Uterus (tissue), 4 donors: ENCODE results near the gene ZDHHC11B. TPM values are rescaled to one million over a fixed set of nuclear protein-coding genes. Genes with fewer than 3 reads are reported as not detected.
"Not testable (repeated sequence)": the region's sequence is repeated elsewhere in the genome, so short reads cannot be mapped to it uniquely, and the experiment has no call there.

Source experiments
- DNase-seq, 2 donors: peaks; one replicate each; pipeline ENCODE4 v3.0.0-alpha.2; 2019 to 2020
- H3K27ac ChIP-seq, 2 donors: fragments of 200-600 bp; sonication (generic); 1 replicate in 1 of 2; 2 replicates in 1 of 2; pipeline ENCODE4 v1.5.1; 2016 to 2018
- H3K27me3 ChIP-seq, 2 donors: fragments of 200-600 bp; sonication (generic); one replicate each; pipeline ENCODE4 v1.5.1; 2018 to 2019; ENCODE audit warnings: control low read depth in 1 of 2
- H3K36me3 ChIP-seq, 2 donors: fragments of 200-600 bp; sonication (generic); one replicate each; pipeline ENCODE4 v1.5.1; 2019; ENCODE audit warnings: control low read depth in 1 of 2
- H3K4me1 ChIP-seq, 2 donors: fragments of 200-600 bp; sonication (generic); one replicate each; pipeline ENCODE4 v1.5.1; 2018 to 2019; ENCODE audit warnings: control low read depth in 1 of 2
- H3K4me3 ChIP-seq, 2 donors: fragments of 200-600 bp; sonication (generic); 1 replicate in 1 of 2; 2 replicates in 1 of 2; pipeline ENCODE4 v1.5.1; 2018 to 2019; ENCODE audit warnings: mild to moderate bottlenecking in 1 of 2
- H3K9me3 ChIP-seq, 2 donors: fragments of 200-600 bp; sonication (generic); one replicate each; pipeline ENCODE4 v1.5.1; 2019; ENCODE audit warnings: control low read depth in 1 of 2
- CTCF ChIP-seq, 4 experiments: fragments of 200-600 bp in 2 of 4; fragments of 450-650 bp in 2 of 4; sonication (generic) in 2 of 4; IDR thresholded peaks; one replicate each; pipeline ENCODE4 v1.5.1; 2016 to 2019; ENCODE audit warnings: antibody characterized with exemption in 4 of 4, mild to moderate bottlenecking in 2 of 4, moderate library complexity in 1 of 4
- POLR2A ChIP-seq, 2 donors: fragments of 450-650 bp; IDR thresholded peaks; one replicate each; pipeline ENCODE4 v1.6.1; 2016; ENCODE audit warnings: antibody characterized with exemption in 2 of 2, mild to moderate bottlenecking in 1 of 2, moderate library complexity in 1 of 2
- intact Hi-C: fragments of 100-400 bp; cut with DNase I; formaldehyde crosslinking; loops from one replicate; pipeline ENCODE4 v1.15.1; 2023; ENCODE audit warnings: low total_unique reads
- total RNA-seq, 4 donors: library from RNA; depleted of rRNA in 3 of 4; stranded (reverse); fragments of >200 nt in 3 of 4; gene quantifications; one replicate each; pipeline versions ENCODE4 v1.1.0 to v1.2.4, GENCODE V29; 2014 to 2023
- donor health status: DM: yes; HTN: yes; CAD: no.

ZDHHC11B gene
- total RNA-seq, 4 donors from 2014 or later: under 0.01 to 15.1 (median 1.5) TPM

GRCh38 chr5:680836-681235, 103.7 kb downstream of the ZDHHC11B start:
- H3K36me3 ChIP-seq, intact Hi-C loops, H3K27me3 ChIP-seq, H3K4me3 ChIP-seq, H3K27ac ChIP-seq, H3K4me1 ChIP-seq, H3K9me3 ChIP-seq, DNase-seq: not testable (repeated sequence)

DNA sequence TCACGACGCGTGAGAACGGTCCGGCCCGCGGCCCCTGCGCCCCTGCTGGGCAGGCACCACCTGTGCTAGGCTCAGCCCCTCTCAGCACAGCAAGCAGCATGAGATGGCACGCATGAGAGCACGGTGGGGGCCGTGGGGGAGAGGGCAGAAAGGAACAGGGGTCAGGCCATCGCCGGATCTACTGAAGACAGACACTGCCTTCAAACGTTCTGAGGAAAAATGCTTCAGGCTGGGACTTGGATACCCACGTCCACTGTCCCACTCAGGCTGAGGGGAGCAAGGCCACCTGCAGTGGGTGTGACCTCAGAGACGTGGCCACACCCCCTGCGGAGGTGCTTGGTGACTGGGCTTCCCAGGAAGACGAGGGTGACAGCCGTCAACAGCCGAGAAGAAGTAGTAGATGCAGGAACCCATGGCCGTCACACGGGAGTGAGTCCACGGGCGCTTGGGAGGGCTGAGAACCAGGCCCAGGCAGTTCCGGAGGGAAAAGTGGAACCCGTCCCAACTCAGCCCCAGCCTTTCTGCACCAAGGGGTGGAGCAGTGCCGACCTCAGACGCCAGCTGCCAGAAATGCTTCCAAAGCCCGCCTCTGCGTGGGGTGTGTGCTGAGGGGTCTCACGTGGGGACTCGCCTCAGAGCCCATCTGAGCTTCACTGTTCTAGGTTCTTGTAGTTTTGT, 104.3 kb downstream of the ZDHHC11B start:
- DNase-seq, H3K27ac ChIP-seq, H3K4me1 ChIP-seq: not testable (repeated sequence)

DNA sequence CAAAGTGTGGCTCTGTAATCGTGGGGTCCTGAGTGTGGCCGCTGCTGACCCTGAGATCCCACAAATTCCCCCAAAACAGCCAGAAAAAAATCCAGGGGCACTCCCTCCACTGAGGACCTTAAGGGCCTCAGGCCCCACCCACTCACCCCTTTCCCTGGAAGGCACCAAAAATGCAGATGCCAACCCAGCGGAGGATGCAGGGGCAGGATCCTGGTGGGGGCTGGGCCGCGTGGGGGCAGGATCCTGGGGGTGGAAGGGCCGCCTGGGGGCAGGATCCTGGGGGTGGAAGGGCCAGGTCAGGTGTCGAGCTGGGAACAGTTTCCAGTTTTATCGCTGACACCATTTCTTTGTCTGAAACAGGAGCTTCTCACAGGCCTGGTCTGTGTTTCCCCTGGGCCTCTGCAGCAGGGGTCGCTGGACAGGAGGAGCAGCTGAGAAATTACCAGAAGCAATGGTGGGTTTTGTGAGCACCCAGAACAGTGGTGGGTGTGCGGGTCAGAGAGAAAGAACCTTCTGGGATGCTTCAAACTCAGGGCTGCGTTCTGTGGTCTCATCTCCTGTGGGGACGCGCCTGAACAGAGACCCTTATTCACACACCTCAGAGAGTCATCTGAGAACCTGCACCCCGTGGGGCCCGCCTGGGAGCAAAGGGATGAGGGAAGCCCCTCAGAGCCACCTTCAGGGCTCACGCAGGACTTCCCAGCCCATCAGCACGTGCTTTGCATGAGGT, 105.2 kb downstream of the ZDHHC11B start:
- H3K9me3 ChIP-seq, H3K27ac ChIP-seq, H3K27me3 ChIP-seq, DNase-seq, H3K4me1 ChIP-seq, H3K36me3 ChIP-seq, H3K4me3 ChIP-seq: not testable (repeated sequence)
- intact Hi-C loops: loop anchor here (10.0 kb wide), 1 partner anchor 225 kb away; no protein-coding TSS in a partner anchor

More for the DNA sequence above, 104.3 kb downstream of the ZDHHC11B start:
- intact Hi-C loops, H3K4me3 ChIP-seq, H3K27me3 ChIP-seq, H3K36me3 ChIP-seq, H3K9me3 ChIP-seq: not testable (repeated sequence)

- peaks cover 0 to 10% of the 10 kb centered on the region in 2 donors for H3K4me1 ChIP-seq
- H3K27ac ChIP-seq, H3K27me3 ChIP-seq, H3K9me3 ChIP-seq, H3K36me3 ChIP-seq, DNase-seq, H3K4me3 ChIP-seq: not testable (repeated sequence)
- intact Hi-C loops: loop anchor here (10.0 kb wide), 1 partner anchor 226 kb away; no protein-coding TSS in a partner anchor
Observed at GRCh38 chr5:678521-678920, 106.0 kb downstream of the ZDHHC11B start.

DNA sequence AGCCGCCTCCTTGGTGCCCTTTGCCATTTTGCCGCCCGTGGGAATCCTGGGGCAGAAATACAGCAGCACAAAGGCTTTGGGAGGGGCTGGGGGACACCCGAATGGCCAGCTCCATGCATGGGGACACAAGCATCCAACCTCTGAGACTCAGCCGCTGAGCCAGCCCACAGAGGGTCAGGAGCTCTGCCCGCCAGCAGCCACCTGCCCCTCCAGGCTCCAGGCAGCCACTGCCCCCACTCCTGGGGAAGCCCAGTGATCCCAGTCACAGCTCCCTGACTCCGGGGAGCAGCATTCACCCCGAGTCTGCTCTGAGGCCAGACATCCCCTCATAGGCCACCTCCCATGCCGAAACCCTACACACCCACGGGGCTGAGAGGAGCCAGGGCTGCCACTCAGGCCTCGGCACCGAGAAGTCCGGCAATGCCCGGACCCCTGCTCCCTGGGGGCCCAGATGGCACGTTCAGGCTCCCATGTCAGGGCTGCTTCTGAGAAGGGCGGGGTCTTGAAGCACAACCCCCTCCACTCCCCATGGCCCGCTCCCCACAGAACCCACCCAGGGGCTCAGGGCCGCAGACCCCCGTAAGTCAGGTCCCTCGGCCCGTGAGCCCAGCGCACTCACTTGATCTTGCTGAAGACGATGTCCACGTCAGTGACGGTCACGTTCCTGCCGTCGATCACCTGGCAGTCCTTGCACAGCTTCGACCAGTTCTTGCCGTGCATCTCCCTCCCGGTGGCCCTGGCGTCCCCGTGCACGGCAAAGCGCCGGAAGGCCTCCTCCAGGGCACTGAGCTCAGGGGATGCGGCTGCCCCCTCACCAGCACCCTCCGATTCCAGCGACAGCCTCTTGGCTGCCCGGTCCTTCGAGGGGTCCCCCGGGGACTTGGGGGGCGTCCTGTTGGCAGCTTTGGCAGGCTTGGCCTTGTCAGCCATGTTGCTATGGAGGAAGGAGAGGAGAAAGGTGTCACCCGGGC, 107.1 kb downstream of the ZDHHC11B start:
- intact Hi-C loops: loop anchor here (10.0 kb wide), 1 partner anchor 227 kb away; no protein-coding TSS in a partner anchor
- H3K4me1 ChIP-seq: peaks cover 0 to 21% of the 10 kb centered on the region in 2 donors

GRCh38 chr5:676699-677076, 107.8 kb downstream of the ZDHHC11B start:
- TF ChIP-seq CTCF (IDR thresholded peaks at IDR 0.05) (no peak), POLR2A (IDR thresholded peaks at IDR 0.05) (no peak)
- Histone ChIP-seq H3K4me1 (peaks cover 0 to 24% of the 10 kb centered on the region in 2 donors), H3K27me3 (no peaks in the 10 kb centered on the region), H3K9me3 (no peaks in the 10 kb centered on the region), H3K36me3 (no peaks in the 10 kb centered on the region), H3K27ac (no peak overlapping the region), H3K4me3 (no peak overlapping the region)
- no peak for DNase-seq
- intact Hi-C loops: loop anchor here (10.0 kb wide), 1 partner anchor 228 kb away; no protein-coding TSS in a partner anchor

More for the DNA sequence above, 107.1 kb downstream of the ZDHHC11B start:
- Histone ChIP-seq H3K36me3 (no peaks in the 10 kb centered on the region), H3K9me3 (no peaks in the 10 kb centered on the region), H3K27me3 (no peaks in the 10 kb centered on the region), H3K4me3 (no peak overlapping the region), H3K27ac (no peak overlapping the region)
- TF ChIP-seq POLR2A (IDR thresholded peaks at IDR 0.05): no peak
- no peak for TF ChIP-seq CTCF (IDR thresholded peaks at IDR 0.05)
- DNase-seq: peak; percentile 8 to 11
